ENCODE data around the gene KIF27. TPM values are rescaled to one million over a fixed set of nuclear protein-coding genes. Genes with fewer than 3 reads are reported as not detected.
"Not testable (repeated sequence)": the region's sequence is repeated elsewhere in the genome, so short reads cannot be mapped to it uniquely, and the experiment has no call there.

The KIF27 gene
- total RNA-seq, 1 experiment from 2014 or later: 6.6 TPM

GRCh38 chr9:83804454-83804853 is 116.8 kb downstream of the KIF27 start:
- H3K4me1 Mint-ChIP-seq (ENCODE audit: low read depth, unreplicated experiment); H3K4me3 Mint-ChIP-seq (ENCODE audit: low read depth, unreplicated experiment); CTCF ChIA-PET; H3K27me3 Mint-ChIP-seq (ENCODE audit: unreplicated experiment); intact Hi-C loops (cut with micrococcal nuclease; ENCODE audit: unreplicated experiment); DNase-seq; H3K27ac Mint-ChIP-seq (ENCODE audit: unreplicated experiment); H3K9me3 Mint-ChIP-seq (ENCODE audit: low read depth, unreplicated experiment); BruUV-seq (replicated peaks); H3K36me3 Mint-ChIP-seq (ENCODE audit: insufficient read depth, unreplicated experiment): not testable (repeated sequence)

GRCh38 chr9:83803941-83804340 is 117.3 kb downstream of the KIF27 start:
- DNase-seq; H3K27me3 Mint-ChIP-seq (ENCODE audit: unreplicated experiment); H3K9me3 Mint-ChIP-seq (ENCODE audit: low read depth, unreplicated experiment); H3K27ac Mint-ChIP-seq (ENCODE audit: unreplicated experiment); H3K36me3 Mint-ChIP-seq (ENCODE audit: insufficient read depth, unreplicated experiment); H3K4me1 Mint-ChIP-seq (ENCODE audit: low read depth, unreplicated experiment); intact Hi-C loops (cut with micrococcal nuclease; ENCODE audit: unreplicated experiment); H3K4me3 Mint-ChIP-seq (ENCODE audit: low read depth, unreplicated experiment); BruUV-seq (replicated peaks); CTCF ChIA-PET: not testable (repeated sequence)

- Mint-ChIP-seq H3K4me3 (ENCODE audit: low read depth, unreplicated experiment) (no peak overlapping the region), H3K4me1 (ENCODE audit: low read depth, unreplicated experiment) (no peaks in the 10 kb centered on the region), H3K27me3 (ENCODE audit: unreplicated experiment) (no peaks in the 10 kb centered on the region), H3K27ac (ENCODE audit: unreplicated experiment) (no peak overlapping the region), H3K9me3 (ENCODE audit: low read depth, unreplicated experiment) (no peaks in the 10 kb centered on the region), H3K36me3 (ENCODE audit: insufficient read depth, unreplicated experiment) (peaks cover 5% of the 10 kb centered on the region)
- BruUV-seq (replicated peaks): no TSS peak
- CTCF ChIA-PET: interaction anchor here (0.9 kb wide), 1 partner anchor 17 kb away, joined by 3 read pairs; no protein-coding TSS in a partner anchor
- intact Hi-C loops (cut with micrococcal nuclease; ENCODE audit: unreplicated experiment): no loop called here
- no peak for DNase-seq
- TF ChIP-seq CTCF (IDR thresholded peaks at IDR 0.05; ENCODE audit: unreplicated experiment): no peak
Observed at GRCh38 chr9:83800236-83801033, 120.8 kb downstream of the KIF27 start.

GRCh38 chr9:83794051-83794450 is 127.2 kb downstream of the KIF27 start:
- Mint-ChIP-seq H3K9me3 (ENCODE audit: low read depth, unreplicated experiment) (no peaks in the 10 kb centered on the region), H3K4me1 (ENCODE audit: low read depth, unreplicated experiment) (no peaks in the 10 kb centered on the region), H3K36me3 (ENCODE audit: insufficient read depth, unreplicated experiment) (peaks cover 10% of the 10 kb centered on the region), H3K27ac (ENCODE audit: unreplicated experiment) (no peak overlapping the region), H3K4me3 (ENCODE audit: low read depth, unreplicated experiment) (no peak overlapping the region), H3K27me3 (ENCODE audit: unreplicated experiment) (no peaks in the 10 kb centered on the region)
- CTCF ChIA-PET: no interaction called here
- BruUV-seq (replicated peaks): no TSS peak
- no peak for DNase-seq
- intact Hi-C loops (cut with micrococcal nuclease; ENCODE audit: unreplicated experiment): no loop called here
- no peak for TF ChIP-seq CTCF (IDR thresholded peaks at IDR 0.05; ENCODE audit: unreplicated experiment)

- no peak for TF ChIP-seq CTCF (IDR thresholded peaks at IDR 0.05; ENCODE audit: unreplicated experiment)
- CTCF ChIA-PET: no interaction called here
- no peak for DNase-seq
Observed at GRCh38 chr9:83792746-83793145, 128.5 kb downstream of the KIF27 start.

More at GRCh38 chr9:83792746-83793145, 128.5 kb downstream of the KIF27 start:
- no peaks in the 10 kb centered on the region for H3K27me3 Mint-ChIP-seq (ENCODE audit: unreplicated experiment)
- H3K4me3 Mint-ChIP-seq (ENCODE audit: low read depth, unreplicated experiment): no peak overlapping the region
- no peaks in the 10 kb centered on the region for H3K9me3 Mint-ChIP-seq (ENCODE audit: low read depth, unreplicated experiment)
- no peaks in the 10 kb centered on the region for H3K4me1 Mint-ChIP-seq (ENCODE audit: low read depth, unreplicated experiment)
- peaks cover 5% of the 10 kb centered on the region for H3K36me3 Mint-ChIP-seq (ENCODE audit: insufficient read depth, unreplicated experiment)
- no TSS peak for BruUV-seq (replicated peaks)
- intact Hi-C loops (cut with micrococcal nuclease; ENCODE audit: unreplicated experiment): no loop called here
- H3K27ac Mint-ChIP-seq (ENCODE audit: unreplicated experiment): no peak overlapping the region

Small RNA genes within 50 kb of the gene (microRNA-seq; reads per million reads assigned to microRNA genes)
- gene MIR7-1: 137 reads per million, percentile 69 among the genes with 10 or more reads in this experiment

Other genes with a start within 250 kb of the KIF27 start
- gene UBQLN1, start 213.5 kb downstream of the KIF27 start, total RNA-seq (2022): 108 and 121 TPM in 2 replicates
- gene GKAP1, start 103.7 kb downstream of the KIF27 start, total RNA-seq (2022): 5.9 and 7.5 TPM in 2 replicates
- gene HNRNPK, start 58.8 kb upstream of the KIF27 start, total RNA-seq (2022): 517 and 543 TPM in 2 replicates
- gene RMI1, start 59.4 kb upstream of the KIF27 start, total RNA-seq (2022): 13.4 and 15.4 TPM in 2 replicates

Data from Calu3 (cell line).